ENCODE measurements around the gene SERPINI2.

The SERPINI2 gene

DNA sequence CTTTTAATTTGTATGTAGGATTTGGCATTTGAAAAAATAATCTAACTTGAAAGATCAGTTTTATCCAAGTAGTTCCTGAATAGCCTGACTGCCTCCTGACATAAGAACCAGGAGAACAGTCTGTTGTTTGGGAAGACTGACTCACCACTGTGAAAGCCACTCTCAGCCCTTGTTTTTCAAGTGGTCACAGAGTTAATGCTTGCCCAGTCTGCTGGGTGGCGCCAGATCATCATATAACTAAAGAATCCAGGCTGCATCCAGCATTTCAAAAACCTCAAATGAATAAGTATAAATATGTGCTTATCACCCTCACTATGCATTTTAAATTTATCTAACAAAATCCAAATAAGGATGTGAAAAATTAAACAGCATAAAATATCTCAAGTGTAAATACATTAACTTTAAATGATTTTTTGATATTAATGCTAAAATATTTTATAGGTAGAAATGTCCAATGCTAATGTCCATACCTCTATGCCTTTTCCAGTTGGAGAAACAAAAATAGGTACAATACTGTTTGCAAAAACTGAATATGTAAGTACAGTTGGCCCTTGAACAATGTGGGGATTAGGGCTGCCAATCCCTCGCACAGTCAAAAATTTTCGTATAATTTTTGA lies 66.9 kb downstream of the SERPINI2 start (continued):
- TF ChIP-seq, protein P1, sequence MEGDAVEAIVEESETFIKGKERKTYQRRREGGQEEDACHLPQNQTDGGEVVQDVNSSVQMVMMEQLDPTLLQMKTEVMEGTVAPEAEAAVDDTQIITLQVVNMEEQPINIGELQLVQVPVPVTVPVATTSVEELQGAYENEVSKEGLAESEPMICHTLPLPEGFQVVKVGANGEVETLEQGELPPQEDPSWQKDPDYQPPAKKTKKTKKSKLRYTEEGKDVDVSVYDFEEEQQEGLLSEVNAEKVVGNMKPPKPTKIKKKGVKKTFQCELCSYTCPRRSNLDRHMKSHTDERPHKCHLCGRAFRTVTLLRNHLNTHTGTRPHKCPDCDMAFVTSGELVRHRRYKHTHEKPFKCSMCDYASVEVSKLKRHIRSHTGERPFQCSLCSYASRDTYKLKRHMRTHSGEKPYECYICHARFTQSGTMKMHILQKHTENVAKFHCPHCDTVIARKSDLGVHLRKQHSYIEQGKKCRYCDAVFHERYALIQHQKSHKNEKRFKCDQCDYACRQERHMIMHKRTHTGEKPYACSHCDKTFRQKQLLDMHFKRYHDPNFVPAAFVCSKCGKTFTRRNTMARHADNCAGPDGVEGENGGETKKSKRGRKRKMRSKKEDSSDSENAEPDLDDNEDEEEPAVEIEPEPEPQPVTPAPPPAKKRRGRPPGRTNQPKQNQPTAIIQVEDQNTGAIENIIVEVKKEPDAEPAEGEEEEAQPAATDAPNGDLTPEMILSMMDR (tag by site-specific recombination; IDR thresholded peaks at IDR 0.05): peak; percentile 32; the same call in 1 of the 2 replicates
- TF ChIP-seq EGR2 (tag by site-specific recombination; IDR thresholded peaks at IDR 0.05; ENCODE audit: low read depth): no peak
- no peak for TF ChIP-seq ZNF658 (tag by site-specific recombination; IDR thresholded peaks at IDR 0.05)

DNA sequence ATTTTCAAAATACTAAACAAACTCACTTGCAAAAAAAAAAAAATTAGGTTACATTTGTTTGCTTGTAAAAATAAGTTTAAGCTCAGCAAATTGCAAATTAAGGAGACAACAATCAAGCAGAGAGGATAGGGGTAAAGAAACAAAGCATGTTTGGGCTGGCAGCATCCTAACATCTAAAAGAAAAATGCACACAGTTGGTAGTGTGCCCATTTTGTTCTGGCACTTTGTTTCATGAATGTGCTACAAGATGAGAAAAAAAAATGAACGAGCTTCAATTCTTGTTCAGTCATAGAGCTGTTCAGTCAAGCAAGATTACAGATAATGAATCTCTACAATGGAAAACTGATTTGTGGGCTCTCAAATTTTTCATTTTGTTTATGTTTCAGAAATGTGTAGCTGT lies 76.0 kb downstream of the SERPINI2 start:
- H3K4me1 ChIP-seq (ENCODE audit: control insufficient read depth, insufficient read depth, low read length): no peaks in the 10 kb centered on the region
- no peak overlapping the region for H3K4me3 ChIP-seq (ENCODE audit: low read depth, low read length)
- no peaks in the 10 kb centered on the region for H3K9me3 ChIP-seq (ENCODE audit: control insufficient read depth, insufficient read depth, low read depth, low read length)
- ChIA-PET POLR2A (no interaction called here), CTCF (no interaction called here)
- TF ChIP-seq ZNF473 (tag by site-specific recombination; IDR thresholded peaks at IDR 0.05): no peak
- TF ChIP-seq ZNF175 (tag by site-specific recombination; IDR thresholded peaks at IDR 0.05): no peak
- TF ChIP-seq, protein P2, sequence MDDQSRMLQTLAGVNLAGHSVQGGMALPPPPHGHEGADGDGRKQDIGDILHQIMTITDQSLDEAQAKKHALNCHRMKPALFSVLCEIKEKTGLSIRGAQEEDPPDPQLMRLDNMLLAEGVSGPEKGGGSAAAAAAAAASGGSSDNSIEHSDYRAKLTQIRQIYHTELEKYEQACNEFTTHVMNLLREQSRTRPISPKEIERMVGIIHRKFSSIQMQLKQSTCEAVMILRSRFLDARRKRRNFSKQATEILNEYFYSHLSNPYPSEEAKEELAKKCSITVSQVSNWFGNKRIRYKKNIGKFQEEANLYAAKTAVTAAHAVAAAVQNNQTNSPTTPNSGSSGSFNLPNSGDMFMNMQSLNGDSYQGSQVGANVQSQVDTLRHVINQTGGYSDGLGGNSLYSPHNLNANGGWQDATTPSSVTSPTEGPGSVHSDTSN (CRISPR knock-in tag; IDR thresholded peaks at IDR 0.05): no peak
- TF ChIP-seq, protein P3, sequence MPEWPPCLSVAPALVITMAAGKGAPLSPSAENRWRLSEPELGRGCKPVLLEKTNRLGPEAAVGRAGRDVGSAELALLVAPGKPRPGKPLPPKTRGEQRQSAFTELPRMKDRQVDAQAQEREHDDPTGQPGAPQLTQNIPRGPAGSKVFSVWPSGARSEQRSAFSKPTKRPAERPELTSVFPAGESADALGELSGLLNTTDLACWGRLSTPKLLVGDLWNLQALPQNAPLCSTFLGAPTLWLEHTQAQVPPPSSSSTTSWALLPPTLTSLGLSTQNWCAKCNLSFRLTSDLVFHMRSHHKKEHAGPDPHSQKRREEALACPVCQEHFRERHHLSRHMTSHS (tag by site-specific recombination; IDR thresholded peaks at IDR 0.05): no peak
- TF ChIP-seq, protein P4, sequence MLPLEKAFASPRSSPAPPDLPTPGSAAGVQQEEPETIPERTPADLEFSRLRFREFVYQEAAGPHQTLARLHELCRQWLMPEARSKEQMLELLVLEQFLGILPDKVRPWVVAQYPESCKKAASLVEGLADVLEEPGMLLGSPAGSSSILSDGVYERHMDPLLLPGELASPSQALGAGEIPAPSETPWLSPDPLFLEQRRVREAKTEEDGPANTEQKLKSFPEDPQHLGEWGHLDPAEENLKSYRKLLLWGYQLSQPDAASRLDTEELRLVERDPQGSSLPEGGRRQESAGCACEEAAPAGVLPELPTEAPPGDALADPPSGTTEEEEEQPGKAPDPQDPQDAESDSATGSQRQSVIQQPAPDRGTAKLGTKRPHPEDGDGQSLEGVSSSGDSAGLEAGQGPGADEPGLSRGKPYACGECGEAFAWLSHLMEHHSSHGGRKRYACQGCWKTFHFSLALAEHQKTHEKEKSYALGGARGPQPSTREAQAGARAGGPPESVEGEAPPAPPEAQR (tag by site-specific recombination; IDR thresholded peaks at IDR 0.05): no peak
- TF ChIP-seq, protein P5, sequence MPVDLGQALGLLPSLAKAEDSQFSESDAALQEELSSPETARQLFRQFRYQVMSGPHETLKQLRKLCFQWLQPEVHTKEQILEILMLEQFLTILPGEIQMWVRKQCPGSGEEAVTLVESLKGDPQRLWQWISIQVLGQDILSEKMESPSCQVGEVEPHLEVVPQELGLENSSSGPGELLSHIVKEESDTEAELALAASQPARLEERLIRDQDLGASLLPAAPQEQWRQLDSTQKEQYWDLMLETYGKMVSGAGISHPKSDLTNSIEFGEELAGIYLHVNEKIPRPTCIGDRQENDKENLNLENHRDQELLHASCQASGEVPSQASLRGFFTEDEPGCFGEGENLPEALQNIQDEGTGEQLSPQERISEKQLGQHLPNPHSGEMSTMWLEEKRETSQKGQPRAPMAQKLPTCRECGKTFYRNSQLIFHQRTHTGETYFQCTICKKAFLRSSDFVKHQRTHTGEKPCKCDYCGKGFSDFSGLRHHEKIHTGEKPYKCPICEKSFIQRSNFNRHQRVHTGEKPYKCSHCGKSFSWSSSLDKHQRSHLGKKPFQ (tag by site-specific recombination; IDR thresholded peaks at IDR 0.05): no peak
- TF ChIP-seq ZNF610 (tag by site-specific recombination; IDR thresholded peaks at IDR 0.05; ENCODE audit: borderline replicate concordance): no peak
- TF ChIP-seq ZNF423 (tag by site-specific recombination; IDR thresholded peaks at IDR 0.05): no peak
- no peak for TF ChIP-seq HOXA7 (CRISPR knock-in tag; IDR thresholded peaks at IDR 0.05; ENCODE audit: borderline replicate concordance)
- TF ChIP-seq ZEB2 (tag by site-specific recombination; IDR thresholded peaks at IDR 0.05): no peak
- TF ChIP-seq ZNF677 (tag by site-specific recombination; IDR thresholded peaks at IDR 0.05): no peak
- TF ChIP-seq ZNF335 (tag by site-specific recombination; conservative IDR thresholded peaks at IDR 0.05): no peak
- no peak for TF ChIP-seq REPIN1 (tag by site-specific recombination; IDR thresholded peaks at IDR 0.05; ENCODE audit: low read depth)
- TF ChIP-seq, protein P6, sequence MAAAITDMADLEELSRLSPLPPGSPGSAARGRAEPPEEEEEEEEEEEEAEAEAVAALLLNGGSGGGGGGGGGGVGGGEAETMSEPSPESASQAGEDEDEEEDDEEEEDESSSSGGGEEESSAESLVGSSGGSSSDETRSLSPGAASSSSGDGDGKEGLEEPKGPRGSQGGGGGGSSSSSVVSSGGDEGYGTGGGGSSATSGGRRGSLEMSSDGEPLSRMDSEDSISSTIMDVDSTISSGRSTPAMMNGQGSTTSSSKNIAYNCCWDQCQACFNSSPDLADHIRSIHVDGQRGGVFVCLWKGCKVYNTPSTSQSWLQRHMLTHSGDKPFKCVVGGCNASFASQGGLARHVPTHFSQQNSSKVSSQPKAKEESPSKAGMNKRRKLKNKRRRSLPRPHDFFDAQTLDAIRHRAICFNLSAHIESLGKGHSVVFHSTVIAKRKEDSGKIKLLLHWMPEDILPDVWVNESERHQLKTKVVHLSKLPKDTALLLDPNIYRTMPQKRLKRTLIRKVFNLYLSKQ (tag by site-specific recombination; IDR thresholded peaks at IDR 0.05; ENCODE audit: borderline replicate concordance): no peak
- H3K36me3 ChIP-seq (ENCODE audit: control insufficient read depth in 2 of 2, insufficient read depth in 1 of 2, low read length in 2 of 2): no peaks in the 10 kb centered on the region
- no peak overlapping the region for H3K27ac ChIP-seq (ENCODE audit: extremely low read depth, low read depth, low read length)

Measured in HEK293 (cell line).